H1 (cell line): Measurements from ENCODE around the gene FBN1. TPM values are rescaled to one million over a fixed set of nuclear protein-coding genes. Genes with fewer than 3 reads are reported as not detected.

Experiments
- CTCF ChIA-PET: fragments of 300-600 bp; sonication (Branson Sonifier 250); formaldehyde crosslinking; loops from one replicate; lab custom pipeline; 2021; ENCODE audit not compliant: partially characterized antibody; lab: Charles Lee
- POLR2A ChIA-PET: fragments of 300-600 bp; sonication (Branson Sonifier 250); formaldehyde crosslinking; loops from one replicate; lab custom pipeline; 2021; ENCODE audit warnings: inconsistent platforms; ENCODE audit not compliant: partially characterized antibody; lab: Charles Lee
- DNase-seq, 2 experiments: peaks; one replicate each; pipeline versions ENCODE4 v3.0.0 to v3.0.0-alpha.2; 2010 to 2022; ENCODE audit warnings: low spot score in 2 of 2, low read depth in 1 of 2, mixed read lengths in 1 of 2
- FAIRE-seq: peaks from 2 replicates; lab custom pipeline; 2011; peaks lifted over from hg19 to GRCh38; lab: Jason Lieb, UNC
- H2AFZ ChIP-seq: 2 replicates; pipeline ENCODE4 v1.8.1; 2012; ENCODE audit warnings: low read length, inconsistent platforms
- H2AK5ac ChIP-seq: 2 replicates; pipeline ENCODE4 v1.6.1; 2013; ENCODE audit warnings: low read depth, low read length
- H2BK120ac ChIP-seq: replicated peaks from 2 replicates; pipeline ENCODE3; 2013; ENCODE audit warnings: low read depth, low read length, inconsistent platforms
- H2BK12ac ChIP-seq: 2 replicates; pipeline ENCODE4 v1.6.1; 2013; ENCODE audit warnings: low read depth, low read length
- H2BK15ac ChIP-seq: 2 replicates; pipeline ENCODE4 v1.6.1; 2013; ENCODE audit warnings: low read length
- H2BK20ac ChIP-seq: 2 replicates; pipeline ENCODE4 v1.6.1; 2013; ENCODE audit warnings: low read length
- H2BK5ac ChIP-seq: 2 replicates; pipeline ENCODE4 v1.6.1; 2013; ENCODE audit warnings: low read depth, low read length
- H3K14ac ChIP-seq: 2 replicates; pipeline ENCODE4 v1.6.1; 2013; ENCODE audit warnings: inconsistent platforms; ENCODE audit not compliant: insufficient read length
- H3K18ac ChIP-seq: 2 replicates; pipeline ENCODE4 v1.6.1; 2013; ENCODE audit warnings: low read length; ENCODE audit errors: extremely low read depth
- H3K23ac ChIP-seq: 2 replicates; pipeline ENCODE4 v1.6.1; 2013; ENCODE audit warnings: inconsistent platforms; ENCODE audit not compliant: insufficient read length
- H3K23me2 ChIP-seq: 2 replicates; pipeline ENCODE4 v1.6.1; 2013; ENCODE audit warnings: low read depth, low read length
- H3K27ac ChIP-seq: 2 replicates; pipeline ENCODE4 v1.6.1; 2011; ENCODE audit warnings: low read depth, low read length, inconsistent platforms
- H3K27me3 ChIP-seq, 4 experiments: replicated peaks in 1 of 4; 1 replicate in 1 of 4; 2 replicates in 3 of 4; pipeline versions ENCODE4 v1.6.1 to v1.8.1; 2011 to 2013; ENCODE audit warnings: low read length in 3 of 4, mild to moderate bottlenecking in 3 of 4, inconsistent platforms in 2 of 4, mixed read lengths in 2 of 4, moderate library complexity in 1 of 4; ENCODE audit not compliant: control insufficient read depth in 3 of 4, insufficient read depth in 3 of 4; ENCODE audit errors: extremely low read depth in 1 of 4
- H3K36me3 ChIP-seq, 4 experiments: 2 replicates each; pipeline versions ENCODE4 v1.6.1 to v1.8.1; 2011 to 2013; ENCODE audit warnings: mild to moderate bottlenecking in 4 of 4, low read length in 3 of 4, moderate library complexity in 2 of 4, control low read depth in 1 of 4, inconsistent platforms in 1 of 4; ENCODE audit not compliant: insufficient read depth in 4 of 4, control insufficient read depth in 2 of 4
- H3K4ac ChIP-seq: replicated peaks from 2 replicates; pipeline ENCODE3; 2013; ENCODE audit warnings: low read length, low read depth, mixed read lengths, inconsistent platforms; ENCODE audit not compliant: insufficient read length
- H3K4me1 ChIP-seq, 4 experiments: replicated peaks in 1 of 4; 1 replicate in 1 of 4; 2 replicates in 3 of 4; pipeline versions ENCODE4 v1.6.1 to v1.8.1; 2011 to 2013; ENCODE audit warnings: low read length in 3 of 4, inconsistent platforms in 2 of 4, mixed read lengths in 1 of 4; ENCODE audit not compliant: insufficient read depth in 4 of 4, control insufficient read depth in 3 of 4
- H3K4me2 ChIP-seq, 2 experiments: 2 replicates each; pipeline versions ENCODE4 v1.6.1 to v1.8.1; 2011 to 2013; ENCODE audit warnings: low read depth in 2 of 2, low read length in 2 of 2, control low read depth in 1 of 2, inconsistent platforms in 1 of 2, mild to moderate bottlenecking in 1 of 2; ENCODE audit not compliant: insufficient read depth in 1 of 2
- H3K4me3 ChIP-seq, 4 experiments: fragments of 200-600, 300-600 bp in 1 of 4; sonication (generic), shearing (Covaris generic), sonication (Bioruptor Twin) in 1 of 4; 2 replicates each; pipeline versions ENCODE4 v1.5.1 to v1.8.1; 2011 to 2016; ENCODE audit warnings: low read length in 4 of 4, low read depth in 3 of 4, control low read depth in 2 of 4, inconsistent platforms in 2 of 4, mild to moderate bottlenecking in 2 of 4, mixed read lengths in 1 of 4, moderate library complexity in 1 of 4; ENCODE audit not compliant: insufficient read depth in 2 of 4; ENCODE audit errors: extremely low read depth in 1 of 4
- H3K56ac ChIP-seq: replicated peaks from 2 replicates; pipeline ENCODE3; 2013; ENCODE audit warnings: low read depth, mild to moderate bottlenecking, mixed read lengths, low read length, inconsistent platforms; ENCODE audit not compliant: insufficient read length
- H3K79me1 ChIP-seq: 2 replicates; pipeline ENCODE4 v1.6.1; 2013; ENCODE audit warnings: low read depth, low read length, control low read depth
- H3K79me2 ChIP-seq, 2 experiments: 2 replicates each; pipeline versions ENCODE4 v1.6.1 to v1.8.1; 2012 to 2013; ENCODE audit warnings: low read length in 2 of 2, mild to moderate bottlenecking in 2 of 2, inconsistent platforms in 1 of 2; ENCODE audit not compliant: insufficient read depth in 2 of 2, control insufficient read depth in 1 of 2
- H3K9ac ChIP-seq, 4 experiments: replicated peaks in 1 of 4; 1 replicate in 1 of 4; 2 replicates in 3 of 4; pipeline versions ENCODE4 v1.6.1 to v1.8.1; 2011 to 2013; ENCODE audit warnings: low read depth in 3 of 4, low read length in 3 of 4, control low read depth in 2 of 4, mild to moderate bottlenecking in 2 of 4, moderate library complexity in 2 of 4, inconsistent platforms in 1 of 4; ENCODE audit errors: extremely low read depth in 1 of 4
- H3K9me3 ChIP-seq, 2 experiments: 2 replicates each; pipeline versions ENCODE4 v1.6.1 to v1.8.1; 2012 to 2013; ENCODE audit warnings: mild to moderate bottlenecking in 2 of 2, moderate library complexity in 2 of 2, control low read depth in 1 of 2, inconsistent platforms in 1 of 2, low read depth in 1 of 2, low read length in 1 of 2, mixed read lengths in 1 of 2; ENCODE audit not compliant: insufficient read depth in 2 of 2
- H4K20me1 ChIP-seq, 2 experiments: replicated peaks in 1 of 2; 2 replicates each; pipeline versions ENCODE3 to v1.8.1; 2011 to 2013; ENCODE audit warnings: inconsistent platforms in 2 of 2, low read length in 2 of 2, mild to moderate bottlenecking in 1 of 2; ENCODE audit not compliant: insufficient read depth in 2 of 2, control insufficient read depth in 1 of 2
- H4K5ac ChIP-seq: 2 replicates; pipeline ENCODE4 v1.6.1; 2013; ENCODE audit warnings: low read length, low read depth, mixed read lengths, inconsistent platforms; ENCODE audit not compliant: insufficient read length
- H4K8ac ChIP-seq: 2 replicates; pipeline ENCODE4 v1.8.0; 2013; ENCODE audit warnings: mild to moderate bottlenecking, moderate library complexity, low read length, inconsistent platforms; ENCODE audit not compliant: insufficient read depth; ENCODE audit errors: extremely low read depth
- H4K91ac ChIP-seq: replicated peaks from 2 replicates; pipeline ENCODE3; 2013; ENCODE audit warnings: low read length, mixed read lengths, inconsistent platforms; ENCODE audit not compliant: insufficient read length
- ASH2L ChIP-seq: fragments of 200-600, 300-600 bp; sonication (generic); IDR thresholded peaks from one replicate; pipeline ENCODE4 v1.7.1; 2017; ENCODE audit warnings: low read length
- CEBPB ChIP-seq: IDR thresholded peaks from 2 replicates; pipeline ENCODE4 v1.6.1; 2012; ENCODE audit warnings: low read depth, low read length
- CHD1 ChIP-seq: IDR thresholded peaks from 2 replicates; pipeline ENCODE4 v1.6.1; 2012; ENCODE audit warnings: low read depth, low read length, improper control_type of control experiment
- GABPA ChIP-seq: IDR thresholded peaks from 2 replicates; pipeline ENCODE4 v1.6.1; 2011; ENCODE audit warnings: mild to moderate bottlenecking, low read length, moderate library complexity, borderline replicate concordance; ENCODE audit not compliant: insufficient read depth
- MAFK ChIP-seq: IDR thresholded peaks from 2 replicates; pipeline ENCODE4 v1.6.1; 2012; ENCODE audit warnings: low read depth, mild to moderate bottlenecking, improper control_type of control experiment, low read length
- PHF8 ChIP-seq: fragments of 200-600 bp; sonication (generic); conservative IDR thresholded peaks from 2 replicates; pipeline ENCODE4 v1.7.1; 2012; ENCODE audit warnings: low read depth, mild to moderate bottlenecking, inconsistent platforms, low read length, moderate library complexity
- POLR2A ChIP-seq, 2 experiments: IDR thresholded peaks; 1 replicate in 1 of 2; 2 replicates in 1 of 2; pipeline ENCODE4 v1.6.1; 2011; ENCODE audit warnings: low read depth in 2 of 2, low read length in 2 of 2, mild to moderate bottlenecking in 2 of 2; ENCODE audit errors: control extremely low read depth in 1 of 2
- SP4 ChIP-seq: IDR thresholded peaks from 2 replicates; pipeline ENCODE4 v1.6.1; 2012; ENCODE audit warnings: low read length, inconsistent platforms
- TAF1 ChIP-seq: IDR thresholded peaks from 2 replicates; pipeline ENCODE4 v1.6.1; 2011; ENCODE audit warnings: mild to moderate bottlenecking, low read depth, low read length
- TAF7 ChIP-seq: optimal IDR thresholded peaks from 2 replicates; pipeline ENCODE3; 2011; ENCODE audit warnings: low read depth, mild to moderate bottlenecking, inconsistent platforms, low read length, moderate library complexity, borderline replicate concordance
- USF2 ChIP-seq: IDR thresholded peaks from 2 replicates; pipeline ENCODE4 v1.6.1; 2011; ENCODE audit warnings: low read length, improper control_type of control experiment
- ZNF274 ChIP-seq: IDR thresholded peaks from 2 replicates; pipeline ENCODE4 v1.7.0; 2012; ENCODE audit warnings: low read length, borderline replicate concordance; ENCODE audit errors: extremely low read depth
- WGBS, 2 experiments: shearing (Covaris generic) in 1 of 2; methylation state at CpG; one replicate each; pipeline versions ENCODE4 v1.1.6 to v1.1.7; 2013 to 2015; ENCODE audit warnings: low lambda C conversion rate in 2 of 2, mixed read lengths in 2 of 2, inconsistent platforms in 1 of 2, low coverage in 1 of 2, missing lambda C conversion rate in 1 of 2; ENCODE audit not compliant: insufficient replicate concordance in 2 of 2, insufficient coverage in 1 of 2, insufficient read length in 1 of 2; ENCODE audit errors: extremely low coverage in 1 of 2, missing lambda C conversion rate in 1 of 2; 5-methylcytosine and 5-hydroxymethylcytosine counted together
- polyA plus RNA-seq, 7 experiments: library from polyadenylated mRNA; depleted of rRNA in 3 of 7; stranded (reverse) in 5 of 7; unstranded in 2 of 7; fragments of >200 nt in 5 of 7; fragments of 200-250 nt in 2 of 7; gene quantifications; 1 replicate in 5 of 7; 2 replicates in 1 of 7; 4 replicates in 1 of 7; pipeline versions ENCODE4 v1.2.1 to v1.2.3, GENCODE V29; 2011 to 2013; ENCODE audit warnings: missing spikeins in 2 of 7, mixed read lengths in 2 of 7
- total RNA-seq: library from RNA; stranded (reverse); fragmentation: NEBNext Ultra II Directional; extraction: Animal tissue kit (Norgen Biotek cat#: 25700); gene quantifications from 2 replicates; pipeline ENCODE4 v1.2.1, GENCODE V29; 2021
- TF ChIP-seq, protein P1 (sequence below): IDR thresholded peaks from 2 replicates; pipeline ENCODE4 v1.6.1; 2012; ENCODE audit warnings: low read length, inconsistent platforms

Gene FBN1
- total and polyA plus RNA-seq, 2 of the 8 experiments (the other 6 are each of a cell fraction or from before 2014, with no cell fraction given), result 3.0 to 4.0 TPM

DNA sequence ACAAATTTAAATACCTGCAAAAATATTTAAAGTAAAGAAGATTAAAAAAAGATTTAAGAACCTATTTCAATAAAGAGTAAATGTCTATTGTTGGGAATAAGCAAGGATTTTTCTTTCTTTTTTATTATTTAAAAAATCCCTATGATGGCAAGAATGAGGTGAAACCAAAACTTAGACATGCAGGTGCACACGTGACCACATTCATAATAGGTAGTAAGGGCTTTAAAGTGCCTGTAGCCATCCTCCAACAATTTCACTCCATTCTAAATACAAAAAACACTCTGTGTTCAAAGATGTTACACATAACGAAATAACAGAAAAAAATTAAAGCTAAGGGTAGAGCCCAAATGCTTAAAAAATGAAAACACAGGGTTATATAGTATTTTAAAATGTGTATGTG, 74.0 kb downstream of the FBN1 start:
- no peak overlapping the region for H3K23ac ChIP-seq
- WGBS, 2 experiments, result 86% methylated on average over 2 of the region's 2 CpGs; no CpG with 5 or more reads in 1 of the 2 experiments
- no peaks in the 10 kb centered on the region for H3K79me2 ChIP-seq
- H3K27ac ChIP-seq, result no peak overlapping the region
- no peaks in the 10 kb centered on the region for H3K27me3 ChIP-seq
- H2BK15ac ChIP-seq, result no peak overlapping the region
- H2BK12ac ChIP-seq, result no peak overlapping the region
- no peak overlapping the region for H4K5ac ChIP-seq
- no peaks in the 10 kb centered on the region for H3K9me3 ChIP-seq
- no peak overlapping the region for H2BK120ac ChIP-seq
- no peaks in the 10 kb centered on the region for H3K36me3 ChIP-seq
- no peak overlapping the region for H3K14ac ChIP-seq
- H3K4me2 ChIP-seq, result no peak overlapping the region
- H3K23me2 ChIP-seq, result no peaks in the 10 kb centered on the region
- no peak overlapping the region for H3K18ac ChIP-seq
- no peak overlapping the region for H2AFZ ChIP-seq
- H2BK20ac ChIP-seq, result no peak overlapping the region
- no peak overlapping the region for H2AK5ac ChIP-seq
- H4K91ac ChIP-seq, result no peak overlapping the region
- H2BK5ac ChIP-seq, result no peak overlapping the region
- H3K4ac ChIP-seq, result no peak overlapping the region
- no peak overlapping the region for H3K56ac ChIP-seq
- H4K20me1 ChIP-seq, result no peaks in the 10 kb centered on the region
- FAIRE-seq (no peak), DNase-seq (no peak)
- H3K9ac ChIP-seq, result no peak overlapping the region
- CTCF ChIA-PET, result interaction anchor here (0.6 kb wide), 1 partner anchor 66 kb away, joined by 3 read pairs; no protein-coding TSS in a partner anchor
- H4K8ac ChIP-seq, result no peak overlapping the region
- H3K4me3 ChIP-seq, result no peak overlapping the region
- peaks cover 0 to 3% (median 0%) of the 10 kb centered on the region in 4 experiments; a peak in 1 of 7 replicates for H3K4me1 ChIP-seq
- no peaks in the 10 kb centered on the region for H3K79me1 ChIP-seq
- POLR2A ChIA-PET, result interaction anchor here (0.6 kb wide), 1 partner anchor 151 kb away, joined by 3 read pairs; no protein-coding TSS in a partner anchor
- TF ChIP-seq ASH2L (no peak), POLR2A (IDR thresholded peaks at IDR 0.05; ENCODE audit: control extremely low read depth in 1 of 2, low read depth in 2 of 2, low read length in 2 of 2) (no peak), CHD1 (no peak), TAF7 (no peak), CEBPB (no peak), USF2 (no peak), ZNF274 (no peak), TAF1 (no peak), GABPA (no peak), MAFK (no peak), SP4 (no peak), PHF8 (no peak)
- TF ChIP-seq, protein P1, sequence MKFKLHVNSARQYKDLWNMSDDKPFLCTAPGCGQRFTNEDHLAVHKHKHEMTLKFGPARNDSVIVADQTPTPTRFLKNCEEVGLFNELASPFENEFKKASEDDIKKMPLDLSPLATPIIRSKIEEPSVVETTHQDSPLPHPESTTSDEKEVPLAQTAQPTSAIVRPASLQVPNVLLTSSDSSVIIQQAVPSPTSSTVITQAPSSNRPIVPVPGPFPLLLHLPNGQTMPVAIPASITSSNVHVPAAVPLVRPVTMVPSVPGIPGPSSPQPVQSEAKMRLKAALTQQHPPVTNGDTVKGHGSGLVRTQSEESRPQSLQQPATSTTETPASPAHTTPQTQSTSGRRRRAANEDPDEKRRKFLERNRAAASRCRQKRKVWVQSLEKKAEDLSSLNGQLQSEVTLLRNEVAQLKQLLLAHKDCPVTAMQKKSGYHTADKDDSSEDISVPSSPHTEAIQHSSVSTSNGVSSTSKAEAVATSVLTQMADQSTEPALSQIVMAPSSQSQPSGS, result no peak
